ENCODE results near the gene RAD51. TPM values are rescaled to one million over a fixed set of nuclear protein-coding genes. Genes with fewer than 3 reads are reported as not detected.
"Not testable (repeated sequence)": the region's sequence is repeated elsewhere in the genome, so short reads cannot be mapped to it uniquely, and the experiment has no call there.

The RAD51 gene
- total RNA-seq, 1 donor from 2014 or later = 0.88 TPM

DNA sequence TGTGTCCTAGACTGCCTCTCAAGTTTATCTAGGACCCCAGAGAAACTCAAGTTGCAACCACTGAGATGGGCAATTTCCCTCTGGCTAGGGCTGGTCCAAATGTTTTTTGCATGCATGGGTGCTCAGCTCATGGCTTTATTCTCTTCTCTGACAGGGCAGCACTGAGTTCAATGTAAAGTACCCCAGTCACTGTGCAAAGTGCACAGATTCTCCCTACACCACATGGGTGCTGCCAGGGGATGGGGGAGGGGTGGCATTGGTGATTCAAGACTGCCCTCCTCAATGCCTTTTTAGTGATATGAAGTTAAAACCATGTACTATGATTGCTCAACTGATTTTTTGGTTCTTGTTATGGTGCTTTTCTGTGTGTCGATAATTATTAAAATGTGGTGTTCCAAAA is 14.8 kb upstream of the RAD51 start:
- H3K4me3 ChIP-seq = no peak overlapping the region
- no peaks in the 10 kb centered on the region for H3K36me3 ChIP-seq
- TF ChIP-seq, protein P1, sequence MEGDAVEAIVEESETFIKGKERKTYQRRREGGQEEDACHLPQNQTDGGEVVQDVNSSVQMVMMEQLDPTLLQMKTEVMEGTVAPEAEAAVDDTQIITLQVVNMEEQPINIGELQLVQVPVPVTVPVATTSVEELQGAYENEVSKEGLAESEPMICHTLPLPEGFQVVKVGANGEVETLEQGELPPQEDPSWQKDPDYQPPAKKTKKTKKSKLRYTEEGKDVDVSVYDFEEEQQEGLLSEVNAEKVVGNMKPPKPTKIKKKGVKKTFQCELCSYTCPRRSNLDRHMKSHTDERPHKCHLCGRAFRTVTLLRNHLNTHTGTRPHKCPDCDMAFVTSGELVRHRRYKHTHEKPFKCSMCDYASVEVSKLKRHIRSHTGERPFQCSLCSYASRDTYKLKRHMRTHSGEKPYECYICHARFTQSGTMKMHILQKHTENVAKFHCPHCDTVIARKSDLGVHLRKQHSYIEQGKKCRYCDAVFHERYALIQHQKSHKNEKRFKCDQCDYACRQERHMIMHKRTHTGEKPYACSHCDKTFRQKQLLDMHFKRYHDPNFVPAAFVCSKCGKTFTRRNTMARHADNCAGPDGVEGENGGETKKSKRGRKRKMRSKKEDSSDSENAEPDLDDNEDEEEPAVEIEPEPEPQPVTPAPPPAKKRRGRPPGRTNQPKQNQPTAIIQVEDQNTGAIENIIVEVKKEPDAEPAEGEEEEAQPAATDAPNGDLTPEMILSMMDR (IDR thresholded peaks at IDR 0.05; ENCODE audit: borderline replicate concordance) = no peak
- no peaks in the 10 kb centered on the region for H3K9me3 ChIP-seq (replicated peaks)
- peaks cover 4% of the 10 kb centered on the region for H3K4me1 ChIP-seq
- no peak for DNase-seq
- intact Hi-C loops (cut with micrococcal nuclease) = no loop called here
- no peaks in the 10 kb centered on the region for H3K27me3 ChIP-seq (ENCODE audit: low read depth)
- H3K27ac ChIP-seq (replicated peaks) = no peak overlapping the region

DNA sequence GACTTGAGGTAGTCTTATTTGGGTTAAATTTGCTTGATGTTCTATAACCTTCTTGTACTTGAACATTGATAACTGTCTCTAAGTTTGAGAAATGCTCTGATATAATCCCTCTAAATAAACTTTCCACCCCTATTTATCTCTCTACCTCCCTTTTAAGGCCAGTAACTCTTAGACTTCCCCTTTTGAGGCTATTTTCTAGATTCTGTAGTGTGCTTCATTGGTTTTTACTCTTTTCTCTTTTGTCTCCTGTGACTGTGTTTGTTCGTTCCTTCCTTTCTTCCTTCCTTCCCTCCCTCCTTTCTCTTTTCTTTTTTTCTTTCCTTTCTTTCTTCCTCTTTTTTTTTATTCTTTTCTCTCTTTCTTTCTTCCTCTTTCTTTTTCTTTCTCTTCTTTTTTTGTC is 14.0 kb upstream of the RAD51 start:
- H3K36me3 ChIP-seq; H3K4me3 ChIP-seq; H3K27me3 ChIP-seq (ENCODE audit: low read depth); DNase-seq; H3K27ac ChIP-seq (replicated peaks); H3K4me1 ChIP-seq; intact Hi-C loops (cut with micrococcal nuclease); H3K9me3 ChIP-seq (replicated peaks): not testable (repeated sequence)

DNA sequence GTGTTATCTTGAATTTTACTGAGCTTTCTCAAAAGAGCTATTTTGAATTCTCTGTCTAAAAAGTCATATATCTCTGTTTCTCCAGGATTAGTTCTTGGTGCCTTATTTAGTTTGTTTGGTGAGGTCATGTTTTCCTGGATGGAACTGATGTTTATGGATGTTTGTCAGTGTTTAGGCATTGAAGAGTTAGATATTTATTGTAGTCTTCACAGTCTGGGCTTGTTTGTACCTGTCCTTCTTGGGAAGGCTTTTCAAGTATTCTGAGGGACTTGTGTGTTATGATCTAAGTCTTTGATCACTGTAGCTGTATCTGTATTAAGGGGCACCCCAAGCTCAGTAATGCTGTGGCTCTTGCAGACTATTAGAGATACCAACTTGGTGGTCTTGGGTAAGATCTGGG is 10.6 kb upstream of the RAD51 start:
- TF ChIP-seq, protein P1 (IDR thresholded peaks at IDR 0.05; ENCODE audit: borderline replicate concordance) = no peak
- H3K27ac ChIP-seq (replicated peaks) = no peak overlapping the region
- H3K4me3 ChIP-seq = no peak overlapping the region
- no peaks in the 10 kb centered on the region for H3K9me3 ChIP-seq (replicated peaks)
- no peaks in the 10 kb centered on the region for H3K4me1 ChIP-seq
- DNase-seq = no peak
- H3K36me3 ChIP-seq = no peaks in the 10 kb centered on the region
- intact Hi-C loops (cut with micrococcal nuclease) = no loop called here
- no peaks in the 10 kb centered on the region for H3K27me3 ChIP-seq (ENCODE audit: low read depth)

DNA sequence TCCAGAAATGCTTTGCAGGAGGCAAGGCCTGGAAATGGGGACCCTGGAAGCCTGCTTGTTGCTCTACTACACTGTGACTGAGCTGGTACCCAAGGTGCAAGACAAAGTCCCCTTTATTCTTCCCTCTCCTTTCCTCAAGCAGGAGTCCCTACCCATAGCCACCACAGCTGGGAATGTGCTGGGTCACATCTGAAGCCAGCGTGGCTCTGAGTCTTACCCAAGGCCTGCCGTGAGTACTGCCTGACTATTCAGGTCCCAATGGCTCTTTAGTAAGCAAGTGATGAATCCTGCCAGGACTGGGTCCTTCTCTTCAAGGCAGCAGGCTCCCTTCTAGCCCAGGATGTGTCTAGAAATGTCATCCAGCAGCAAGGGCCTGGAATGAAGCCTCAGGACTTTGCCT is 9.6 kb upstream of the RAD51 start:
- intact Hi-C loops (cut with micrococcal nuclease) = no loop called here
- TF ChIP-seq, protein P1 (IDR thresholded peaks at IDR 0.05; ENCODE audit: borderline replicate concordance) = no peak
- no peak for DNase-seq

DNA sequence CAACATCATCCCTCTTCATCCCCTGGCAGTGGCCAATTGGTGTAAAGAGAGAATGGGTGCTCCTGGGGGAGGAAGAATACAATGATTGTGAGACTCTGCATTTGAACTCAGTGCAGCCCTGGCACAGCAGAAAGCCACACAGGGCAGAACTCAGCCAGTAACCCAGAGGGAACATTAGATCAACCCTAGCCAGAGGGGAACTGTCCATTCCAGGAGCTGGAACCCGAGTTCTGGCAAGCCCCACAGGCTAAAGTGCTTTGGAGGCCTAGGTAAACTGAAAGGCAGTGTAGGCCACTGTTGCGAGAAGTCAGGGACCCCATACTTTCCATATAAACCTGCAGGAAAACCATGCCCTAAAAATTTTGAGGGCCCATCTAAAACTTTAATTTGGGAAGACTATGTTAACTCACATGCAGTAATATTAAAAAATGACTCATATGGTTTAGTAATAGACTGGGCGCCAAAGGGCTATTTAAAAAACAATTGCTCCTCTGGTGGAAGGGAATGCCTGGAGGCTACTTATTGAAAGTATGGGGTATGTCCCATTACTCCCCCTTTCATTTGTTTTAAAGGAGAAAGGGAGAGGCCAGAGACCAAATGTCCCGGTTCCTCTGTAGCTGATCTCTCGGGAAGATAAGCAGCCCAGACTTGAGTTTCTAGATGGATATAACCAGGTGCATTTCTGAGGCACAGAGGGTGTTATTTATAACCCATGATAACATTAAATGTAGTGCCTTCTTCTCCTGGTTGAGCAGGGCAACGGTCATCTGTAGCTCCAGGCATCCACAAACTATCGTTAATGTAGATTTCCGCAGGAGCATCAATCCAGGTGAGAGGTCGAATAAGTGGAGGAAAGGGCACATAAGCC is 5.8 kb upstream of the RAD51 start:
- DNase-seq = no peak
- Histone ChIP-seq H3K4me3 (no peak overlapping the region), H3K36me3 (peaks cover 12% of the 10 kb centered on the region), H3K27ac (replicated peaks) (no peak overlapping the region), H3K27me3 (ENCODE audit: low read depth) (no peaks in the 10 kb centered on the region), H3K4me1 (peaks cover 10% of the 10 kb centered on the region), H3K9me3 (replicated peaks) (no peaks in the 10 kb centered on the region)
- TF ChIP-seq, protein P1 (IDR thresholded peaks at IDR 0.05; ENCODE audit: borderline replicate concordance) = no peak
- intact Hi-C loops (cut with micrococcal nuclease) = no loop called here

More for the DNA sequence above, 9.6 kb upstream of the RAD51 start:
- Histone ChIP-seq H3K27me3 (ENCODE audit: low read depth) (no peaks in the 10 kb centered on the region), H3K4me1 (no peaks in the 10 kb centered on the region), H3K4me3 (no peak overlapping the region), H3K27ac (replicated peaks) (no peak overlapping the region), H3K36me3 (no peaks in the 10 kb centered on the region), H3K9me3 (replicated peaks) (no peaks in the 10 kb centered on the region)

DNA sequence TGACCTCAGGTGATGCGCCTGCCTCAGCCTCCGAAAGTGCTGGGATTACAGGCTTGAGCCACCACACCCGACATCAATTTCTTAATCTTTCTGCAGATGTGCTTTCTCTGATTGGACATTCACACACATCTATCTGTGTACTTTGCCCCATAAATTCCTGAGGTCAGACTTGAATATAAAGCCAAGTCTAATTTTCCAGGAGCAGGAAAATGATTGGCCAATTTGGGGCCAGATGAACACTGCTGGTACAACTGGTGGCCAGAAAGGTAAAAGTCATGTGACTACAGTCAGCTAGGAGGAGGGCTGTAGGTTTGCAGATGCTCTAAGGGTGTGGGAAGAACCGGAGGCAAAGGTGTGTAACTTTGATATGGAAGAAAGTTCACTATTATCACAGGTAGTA is 3.2 kb upstream of the RAD51 start:
- Histone ChIP-seq H3K36me3 (peaks cover 12% of the 10 kb centered on the region), H3K4me1 (peaks cover 29% of the 10 kb centered on the region), H3K4me3 (no peak overlapping the region), H3K27me3 (ENCODE audit: low read depth) (no peaks in the 10 kb centered on the region), H3K9me3 (replicated peaks) (no peaks in the 10 kb centered on the region), H3K27ac (replicated peaks) (no peak overlapping the region)
- TF ChIP-seq, protein P1 (IDR thresholded peaks at IDR 0.05; ENCODE audit: borderline replicate concordance) = no peak
- intact Hi-C loops (cut with micrococcal nuclease) = no loop called here
- DNase-seq = no peak

Data from left ventricle myocardium inferior (tissue), 1 donor.